KOPT-K1 (cell line): ENCODE data around the gene REST.
A peak's percentile ranks its signal among the peaks of the same experiment; 100 is the strongest.

ENCODE experiments used
- H3K27ac ChIP-seq: fragments of 200-600 bp; sonication (generic); 2 replicates; pipeline ENCODE4 v1.5.1; 2016; ENCODE audit warnings: antibody characterized with exemption, mild to moderate bottlenecking, low read depth, low read length; ENCODE audit not compliant: poor library complexity, severe bottlenecking
- H3K36me3 ChIP-seq: fragments of 200-600 bp; sonication (generic); 2 replicates; pipeline ENCODE4 v1.5.1; 2017; ENCODE audit warnings: antibody characterized with exemption, mild to moderate bottlenecking, low read length, moderate library complexity; ENCODE audit not compliant: insufficient read depth
- H3K9me3 ChIP-seq: fragments of 200-600 bp; sonication (generic); 2 replicates; pipeline ENCODE4 v1.5.1; 2017; ENCODE audit warnings: antibody characterized with exemption, low read length, mild to moderate bottlenecking; ENCODE audit not compliant: insufficient read depth, poor library complexity, severe bottlenecking

Gene REST

DNA sequence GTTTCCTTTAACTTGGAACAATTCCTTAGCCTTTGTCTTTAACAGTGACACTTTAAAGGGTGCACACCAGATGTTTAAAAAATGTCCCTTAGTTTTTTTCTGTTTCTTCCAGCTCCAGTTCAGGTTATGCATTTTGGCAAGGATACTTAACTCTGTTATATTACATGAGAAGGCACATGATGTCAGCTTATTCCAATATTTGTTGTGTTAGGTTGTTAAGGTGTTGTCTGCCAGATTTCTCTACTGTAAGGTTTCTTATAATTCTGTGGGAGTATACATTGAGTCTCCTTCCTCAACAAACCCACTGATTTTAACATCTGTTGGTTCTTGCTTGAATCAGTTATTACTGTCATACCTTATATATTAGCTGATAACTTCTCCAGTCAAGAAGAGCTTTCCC lies 33.3 kb downstream of the REST start:
- no peak overlapping the region for H3K27ac ChIP-seq
- H3K9me3 ChIP-seq: no peaks in the 10 kb centered on the region
- peaks cover 32% of the 10 kb centered on the region for H3K36me3 ChIP-seq

DNA sequence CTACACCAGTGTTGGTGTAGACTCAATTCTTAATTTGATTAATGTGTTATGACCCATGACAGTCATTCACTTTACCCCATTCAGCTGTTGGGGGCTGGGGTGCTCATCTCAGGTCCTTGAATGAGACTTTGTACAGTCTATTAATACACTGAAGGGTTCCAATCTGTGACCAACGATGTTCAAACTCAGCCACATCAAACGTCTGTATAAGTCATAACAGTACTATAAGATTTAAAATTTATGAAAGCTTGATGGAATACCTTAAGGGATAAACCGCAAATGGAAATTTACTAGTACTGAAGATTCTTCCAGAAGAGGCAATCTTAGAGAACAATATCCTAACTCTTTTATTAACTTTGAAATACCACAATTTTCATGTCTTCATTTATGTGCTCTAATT lies 33.7 kb downstream of the REST start:
- Histone ChIP-seq H3K27ac (no peak overlapping the region), H3K9me3 (no peaks in the 10 kb centered on the region), H3K36me3 (peaks cover 27% of the 10 kb centered on the region)

DNA sequence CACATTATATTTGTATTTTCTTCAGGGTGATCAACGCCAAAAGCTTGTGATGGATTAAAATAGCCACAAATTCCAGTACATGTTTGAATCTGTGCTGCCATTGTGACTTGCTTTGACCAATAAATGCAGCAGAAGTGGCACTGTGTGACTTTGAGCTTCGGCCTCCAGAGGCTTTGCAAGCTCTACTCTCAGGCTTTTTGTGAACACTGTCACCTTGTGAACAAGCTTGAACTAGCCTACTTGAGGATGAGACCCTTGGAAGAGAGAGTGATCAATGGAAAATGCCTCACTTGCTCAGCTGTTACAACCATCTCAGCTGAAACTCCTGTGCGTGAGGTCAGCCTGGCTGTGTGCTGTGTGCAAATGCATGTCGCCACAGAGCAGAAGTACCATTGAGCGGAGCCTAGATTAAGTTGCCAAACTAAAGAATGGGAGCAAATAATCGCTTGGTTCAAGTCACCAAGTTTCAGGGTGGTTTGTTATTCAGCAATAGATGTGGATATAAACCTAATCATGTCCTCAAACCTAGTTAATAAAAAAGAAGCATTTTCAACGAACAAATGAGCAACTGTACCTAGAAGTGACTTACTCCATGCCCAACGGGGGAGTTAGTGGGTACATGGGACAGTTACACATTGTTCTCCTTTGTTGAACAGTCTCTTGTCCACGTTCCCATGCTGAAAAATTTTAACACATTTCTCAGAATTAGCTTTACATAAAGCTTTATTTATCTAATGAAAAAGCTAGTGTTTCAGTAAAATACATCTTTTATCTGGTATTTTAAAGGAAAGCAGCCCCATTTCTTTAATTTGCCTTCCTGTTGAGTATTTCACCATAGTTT lies 46.2 kb downstream of the REST start:
- no peaks in the 10 kb centered on the region for H3K36me3 ChIP-seq
- H3K9me3 ChIP-seq: no peaks in the 10 kb centered on the region
- no peak overlapping the region for H3K27ac ChIP-seq

DNA sequence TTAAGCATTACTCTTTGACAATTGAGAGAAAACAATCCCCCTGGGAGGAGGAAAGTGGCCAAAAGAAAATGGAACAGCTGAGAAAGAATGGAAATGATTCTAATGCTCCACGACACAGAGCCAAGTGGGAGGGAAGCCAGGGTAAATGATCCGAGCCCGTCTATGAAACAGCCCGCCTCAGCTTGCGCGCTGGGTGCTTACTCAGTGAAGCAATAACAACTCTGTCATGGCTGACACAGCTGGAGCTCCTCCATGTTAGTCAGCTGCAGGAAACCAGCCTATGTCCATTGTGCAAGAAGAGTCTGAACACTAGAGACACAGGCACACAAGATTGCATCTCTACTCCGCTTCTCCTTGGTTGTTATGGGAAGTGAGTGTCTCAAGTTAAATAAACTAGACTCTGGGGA lies 50.4 kb downstream of the REST start:
- no peak overlapping the region for H3K27ac ChIP-seq
- peaks cover 31% of the 10 kb centered on the region for H3K36me3 ChIP-seq
- H3K9me3 ChIP-seq: no peaks in the 10 kb centered on the region

DNA sequence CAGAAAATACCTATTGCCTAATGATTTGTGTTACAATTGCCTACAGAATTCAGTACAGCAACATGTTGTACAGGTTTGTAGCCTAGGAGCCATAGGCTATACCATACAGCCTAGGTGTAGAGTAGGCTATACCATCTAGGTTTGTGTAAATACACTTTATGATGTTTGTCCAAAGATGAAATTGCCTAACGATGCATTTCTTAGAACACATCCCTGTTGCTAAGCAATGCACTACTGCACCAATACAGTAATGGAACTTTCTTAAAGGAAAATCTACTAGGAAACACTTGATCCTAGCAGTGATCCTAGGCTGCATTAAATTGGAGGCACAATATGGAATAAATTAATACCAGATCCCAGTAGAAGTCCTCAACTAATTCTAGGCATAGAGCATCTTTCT lies 51.4 kb downstream of the REST start:
- Histone ChIP-seq H3K9me3 (no peaks in the 10 kb centered on the region), H3K27ac (no peak overlapping the region), H3K36me3 (peaks cover 41% of the 10 kb centered on the region)

DNA sequence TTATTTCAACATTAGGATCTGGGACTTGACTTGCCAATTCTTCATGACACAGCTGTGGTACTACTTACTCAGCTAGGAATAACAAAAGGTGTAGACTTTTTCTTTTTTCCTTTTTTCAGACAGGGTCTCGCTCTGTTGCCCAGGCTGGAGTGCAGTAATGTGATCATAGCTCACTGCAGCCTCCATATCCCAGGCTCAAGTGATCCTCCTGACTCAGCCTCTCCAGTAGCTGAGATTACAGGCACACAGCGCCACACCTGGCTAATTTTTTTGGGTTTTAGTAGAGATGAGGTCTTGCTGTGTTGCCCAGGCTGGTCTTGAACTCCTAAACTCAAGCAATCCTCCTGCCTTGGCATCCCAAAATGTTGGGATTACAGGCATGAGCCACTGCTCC lies 53.4 kb downstream of the REST start:
- H3K9me3 ChIP-seq: no peaks in the 10 kb centered on the region
- no peak overlapping the region for H3K27ac ChIP-seq
- H3K36me3 ChIP-seq: peaks cover 61% of the 10 kb centered on the region

DNA sequence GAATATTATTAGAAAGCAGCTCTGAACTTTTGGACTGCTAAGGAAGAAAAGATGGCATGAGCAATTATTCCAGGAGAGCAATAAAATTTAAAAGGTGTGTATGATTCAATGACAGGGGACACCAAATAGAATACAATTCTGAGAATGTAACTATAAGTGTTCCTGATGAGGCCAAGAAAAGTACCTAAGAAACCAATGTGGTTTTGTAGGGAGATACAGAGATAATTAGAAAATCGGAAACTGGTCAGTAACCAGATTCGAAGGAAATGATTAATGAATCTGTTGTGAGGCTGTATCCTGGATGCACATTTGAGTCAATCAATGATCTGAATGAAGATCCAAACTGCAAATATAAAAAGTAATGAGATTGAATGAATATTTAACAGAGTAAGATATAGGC lies 63.7 kb downstream of the REST start:
- Histone ChIP-seq H3K36me3 (peaks cover 88% of the 10 kb centered on the region), H3K27ac (no peak overlapping the region), H3K9me3 (peaks cover 21% of the 10 kb centered on the region)

DNA sequence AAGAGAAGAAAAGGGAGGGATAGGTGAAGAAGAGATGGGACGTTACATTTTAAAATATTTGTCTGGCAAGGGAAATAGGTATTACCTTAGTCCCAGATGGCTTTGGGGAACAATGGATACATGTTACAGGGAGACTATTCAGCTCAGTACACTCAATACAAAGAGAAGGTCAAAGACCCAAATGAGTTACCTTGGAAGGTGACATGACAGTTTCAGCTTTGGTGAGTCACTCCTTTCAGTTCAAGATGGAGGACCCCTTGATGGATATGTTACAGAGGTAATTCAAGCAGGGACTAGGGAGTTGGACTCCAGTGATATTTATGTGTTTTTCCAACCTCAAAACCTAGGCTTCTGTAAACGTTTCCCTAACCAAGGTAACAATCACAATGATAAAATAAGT lies 64.7 kb downstream of the REST start:
- H3K36me3 ChIP-seq: peaks cover 78% of the 10 kb centered on the region
- peaks cover 21% of the 10 kb centered on the region for H3K9me3 ChIP-seq
- H3K27ac ChIP-seq: no peak overlapping the region

DNA sequence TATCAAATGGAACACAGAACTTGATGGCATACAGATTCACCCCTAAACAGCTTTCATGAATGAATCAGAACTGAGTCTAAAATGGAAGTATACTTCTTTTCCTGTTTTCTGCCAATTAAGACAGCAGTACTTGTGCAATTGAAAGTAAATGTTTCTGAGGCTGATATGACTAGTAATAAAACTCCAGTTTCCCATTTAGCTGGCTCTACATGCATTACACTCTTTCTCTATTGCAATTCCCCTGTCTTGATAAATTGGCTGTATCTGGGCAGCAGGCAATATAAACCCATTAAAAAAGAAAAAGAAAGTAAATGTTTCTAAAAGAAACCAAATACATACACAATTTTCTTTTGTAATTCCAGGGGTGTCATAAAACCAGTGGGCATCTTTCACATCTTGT lies 65.1 kb downstream of the REST start:
- Histone ChIP-seq H3K36me3 (peaks cover 74% of the 10 kb centered on the region), H3K27ac (no peak overlapping the region), H3K9me3 (peaks cover 21% of the 10 kb centered on the region)

DNA sequence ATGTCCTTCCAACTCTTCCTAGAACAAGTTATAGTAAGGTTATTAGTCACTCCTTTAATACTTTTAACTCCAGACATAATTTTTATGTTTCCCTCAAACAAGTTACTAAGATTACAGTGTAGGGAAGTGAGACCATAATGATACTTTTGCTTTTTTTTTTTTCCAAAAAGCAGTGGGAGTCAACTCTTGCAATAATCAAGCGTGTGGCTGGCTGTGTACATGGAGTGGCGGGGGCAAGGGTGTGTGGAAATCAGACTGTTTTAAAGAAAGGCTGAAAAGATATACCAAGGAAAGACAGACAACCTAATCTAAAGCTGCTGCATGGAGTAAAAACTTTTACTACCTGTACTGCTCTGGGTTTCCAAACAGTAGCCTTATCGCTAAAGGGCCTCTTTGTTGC lies 65.6 kb downstream of the REST start:
- Histone ChIP-seq H3K27ac (no peak overlapping the region), H3K36me3 (peaks cover 69% of the 10 kb centered on the region), H3K9me3 (peaks cover 21% of the 10 kb centered on the region)

DNA sequence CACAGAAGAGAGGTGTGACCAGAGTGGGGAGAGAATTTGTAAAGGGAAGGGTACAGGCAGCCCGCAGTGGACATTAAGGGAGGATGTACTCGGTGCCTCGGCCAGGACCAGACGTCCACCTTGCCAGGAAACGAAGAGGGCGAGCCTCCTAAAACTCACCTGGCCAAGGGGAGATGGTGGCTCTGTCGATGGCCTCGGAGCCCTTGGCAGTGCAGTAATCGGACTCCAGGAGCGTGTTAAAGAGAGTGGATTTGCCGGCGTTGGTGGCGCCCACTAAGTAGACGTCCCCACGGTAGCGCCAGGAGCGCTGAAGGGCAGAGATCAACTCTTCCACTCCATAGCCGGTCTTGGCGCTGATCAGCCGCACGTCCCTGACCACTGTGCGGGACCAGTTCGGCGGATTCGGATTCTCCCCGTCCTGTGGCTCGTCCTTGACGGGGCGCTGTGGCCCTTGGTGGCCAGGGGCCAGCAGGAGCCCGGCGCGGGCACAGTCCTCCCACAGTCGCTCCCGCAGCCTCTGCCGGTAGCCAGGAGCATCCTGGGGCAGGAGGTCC lies 68.7 kb downstream of the REST start:
- Histone ChIP-seq H3K27ac (peak overlapping the region; percentile 92), H3K36me3 (peaks cover 51% of the 10 kb centered on the region), H3K9me3 (peaks cover 21% of the 10 kb centered on the region)

DNA sequence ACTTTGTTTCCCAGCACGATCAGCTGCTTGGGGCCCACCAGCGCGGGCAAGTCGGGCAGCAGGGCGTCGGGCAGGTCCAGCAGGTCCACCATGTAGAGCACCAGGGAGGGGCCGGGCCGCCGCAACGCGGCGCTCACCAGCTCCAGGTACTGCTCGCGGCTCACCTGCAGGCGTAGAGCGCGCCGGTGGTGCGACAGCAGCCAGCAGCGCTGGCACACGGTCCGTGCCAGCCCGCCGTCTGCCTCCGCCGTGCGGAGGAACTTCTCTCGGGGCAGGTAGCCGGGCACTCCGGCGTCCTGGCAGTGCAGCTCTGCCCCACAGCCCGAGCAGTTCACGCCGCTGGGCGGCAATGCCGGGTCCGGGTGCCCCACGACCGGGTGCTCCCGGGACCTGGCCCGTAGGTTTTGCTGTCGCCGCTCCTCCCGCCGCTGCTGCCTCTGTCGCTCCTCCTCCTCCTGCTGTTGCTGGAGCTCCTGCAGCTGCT lies 69.2 kb downstream of the REST start:
- peaks cover 51% of the 10 kb centered on the region for H3K36me3 ChIP-seq
- peaks cover 21% of the 10 kb centered on the region for H3K9me3 ChIP-seq
- peak overlapping the region; percentile 92 for H3K27ac ChIP-seq

DNA sequence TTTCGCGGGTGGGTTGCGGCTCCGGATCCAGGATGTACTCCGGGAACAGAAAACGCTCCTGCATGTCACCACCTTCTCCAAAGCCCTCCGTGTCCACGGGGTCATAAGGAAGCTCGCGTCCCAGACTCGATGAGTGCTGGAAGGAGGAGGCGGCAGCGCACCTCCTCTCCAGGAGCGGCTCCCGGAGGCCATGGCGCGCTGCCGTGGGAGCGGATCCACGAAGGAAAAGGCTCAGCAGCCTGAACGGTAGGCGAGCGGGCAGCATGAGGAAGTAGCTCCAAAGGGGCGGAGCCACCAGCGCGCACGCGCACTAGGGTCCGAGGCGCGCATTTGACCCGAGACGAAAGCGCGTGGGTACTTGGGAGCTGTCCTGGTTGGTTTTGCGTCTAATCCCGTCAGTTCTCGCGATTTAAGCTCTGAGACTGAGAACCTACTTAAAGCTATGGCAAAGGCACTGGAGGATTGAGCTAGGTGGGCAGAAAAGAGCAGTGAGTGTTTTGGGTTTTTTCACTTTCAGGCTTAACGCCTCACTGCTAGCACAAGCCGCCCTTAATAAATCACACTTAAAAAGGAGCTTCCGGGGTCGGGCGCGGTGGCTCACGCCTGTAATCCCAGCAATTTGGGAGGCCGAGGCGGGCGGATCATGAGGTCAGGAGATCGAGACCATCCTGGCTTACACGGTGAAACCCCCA lies 69.8 kb downstream of the REST start, which contains the start of gene NOA1:
NOA1 (minus strand) TSS at position 286 of the 692 bp plus-strand sequence; CDS start at position 265, 21 bp downstream.
- Histone ChIP-seq H3K36me3 (peaks cover 49% of the 10 kb centered on the region), H3K9me3 (peaks cover 20% of the 10 kb centered on the region), H3K27ac (peak within 1 kb of the TSS; percentile 92)

DNA sequence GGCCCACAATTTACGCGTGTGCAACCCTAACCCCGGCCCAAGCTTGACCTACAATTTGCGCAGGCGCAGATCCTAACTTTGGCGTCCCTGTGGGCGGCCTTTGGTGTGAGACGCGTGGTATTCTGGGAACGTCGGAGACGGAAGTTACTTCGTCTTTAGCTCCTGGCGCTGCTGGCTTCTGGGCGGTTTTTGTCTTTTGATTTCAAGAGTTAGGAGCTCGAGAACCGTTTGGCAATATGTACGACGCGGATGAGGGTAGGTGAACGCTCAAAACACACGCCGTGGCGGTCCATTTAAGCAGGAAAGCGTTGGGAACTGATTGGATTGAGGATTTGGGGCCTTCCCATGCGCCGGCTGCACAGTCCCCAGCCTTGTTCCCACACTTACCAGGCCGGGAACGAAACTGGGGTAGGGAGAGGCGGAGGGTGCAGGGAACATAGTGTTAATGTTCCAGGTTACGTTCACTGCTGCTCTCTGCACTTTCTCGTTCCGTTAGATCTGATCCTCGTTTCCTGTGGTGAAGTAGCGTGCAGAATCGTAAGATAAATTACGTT lies 71.1 kb downstream of the REST start, which contains the start of gene POLR2B:
POLR2B (plus strand) TSS at position 147 of the 554 bp plus-strand sequence; CDS start at position 237, 90 bp downstream.
- H3K27ac ChIP-seq: peak within 1 kb of the TSS; percentile 92
- H3K9me3 ChIP-seq: peaks cover 6% of the 10 kb centered on the region
- peaks cover 47% of the 10 kb centered on the region for H3K36me3 ChIP-seq
